GM21381 (cell line): ENCODE results near the gene ADAMTS18.
"Not testable (repeated sequence)": the region's sequence is repeated elsewhere in the genome, so short reads cannot be mapped to it uniquely, and the experiment has no call there.

ENCODE experiments used
- ATAC-seq: cut with Tn5 transposase; IDR thresholded peaks from one replicate; pipeline ENCODE4 v1.9.1; 2021; ENCODE audit warnings: mild to moderate bottlenecking, moderate library complexity; ENCODE audit not compliant: unreplicated experiment

Gene ADAMTS18, protein sequence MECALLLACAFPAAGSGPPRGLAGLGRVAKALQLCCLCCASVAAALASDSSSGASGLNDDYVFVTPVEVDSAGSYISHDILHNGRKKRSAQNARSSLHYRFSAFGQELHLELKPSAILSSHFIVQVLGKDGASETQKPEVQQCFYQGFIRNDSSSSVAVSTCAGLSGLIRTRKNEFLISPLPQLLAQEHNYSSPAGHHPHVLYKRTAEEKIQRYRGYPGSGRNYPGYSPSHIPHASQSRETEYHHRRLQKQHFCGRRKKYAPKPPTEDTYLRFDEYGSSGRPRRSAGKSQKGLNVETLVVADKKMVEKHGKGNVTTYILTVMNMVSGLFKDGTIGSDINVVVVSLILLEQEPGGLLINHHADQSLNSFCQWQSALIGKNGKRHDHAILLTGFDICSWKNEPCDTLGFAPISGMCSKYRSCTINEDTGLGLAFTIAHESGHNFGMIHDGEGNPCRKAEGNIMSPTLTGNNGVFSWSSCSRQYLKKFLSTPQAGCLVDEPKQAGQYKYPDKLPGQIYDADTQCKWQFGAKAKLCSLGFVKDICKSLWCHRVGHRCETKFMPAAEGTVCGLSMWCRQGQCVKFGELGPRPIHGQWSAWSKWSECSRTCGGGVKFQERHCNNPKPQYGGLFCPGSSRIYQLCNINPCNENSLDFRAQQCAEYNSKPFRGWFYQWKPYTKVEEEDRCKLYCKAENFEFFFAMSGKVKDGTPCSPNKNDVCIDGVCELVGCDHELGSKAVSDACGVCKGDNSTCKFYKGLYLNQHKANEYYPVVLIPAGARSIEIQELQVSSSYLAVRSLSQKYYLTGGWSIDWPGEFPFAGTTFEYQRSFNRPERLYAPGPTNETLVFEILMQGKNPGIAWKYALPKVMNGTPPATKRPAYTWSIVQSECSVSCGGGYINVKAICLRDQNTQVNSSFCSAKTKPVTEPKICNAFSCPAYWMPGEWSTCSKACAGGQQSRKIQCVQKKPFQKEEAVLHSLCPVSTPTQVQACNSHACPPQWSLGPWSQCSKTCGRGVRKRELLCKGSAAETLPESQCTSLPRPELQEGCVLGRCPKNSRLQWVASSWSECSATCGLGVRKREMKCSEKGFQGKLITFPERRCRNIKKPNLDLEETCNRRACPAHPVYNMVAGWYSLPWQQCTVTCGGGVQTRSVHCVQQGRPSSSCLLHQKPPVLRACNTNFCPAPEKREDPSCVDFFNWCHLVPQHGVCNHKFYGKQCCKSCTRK (N-terminal part only)

DNA sequence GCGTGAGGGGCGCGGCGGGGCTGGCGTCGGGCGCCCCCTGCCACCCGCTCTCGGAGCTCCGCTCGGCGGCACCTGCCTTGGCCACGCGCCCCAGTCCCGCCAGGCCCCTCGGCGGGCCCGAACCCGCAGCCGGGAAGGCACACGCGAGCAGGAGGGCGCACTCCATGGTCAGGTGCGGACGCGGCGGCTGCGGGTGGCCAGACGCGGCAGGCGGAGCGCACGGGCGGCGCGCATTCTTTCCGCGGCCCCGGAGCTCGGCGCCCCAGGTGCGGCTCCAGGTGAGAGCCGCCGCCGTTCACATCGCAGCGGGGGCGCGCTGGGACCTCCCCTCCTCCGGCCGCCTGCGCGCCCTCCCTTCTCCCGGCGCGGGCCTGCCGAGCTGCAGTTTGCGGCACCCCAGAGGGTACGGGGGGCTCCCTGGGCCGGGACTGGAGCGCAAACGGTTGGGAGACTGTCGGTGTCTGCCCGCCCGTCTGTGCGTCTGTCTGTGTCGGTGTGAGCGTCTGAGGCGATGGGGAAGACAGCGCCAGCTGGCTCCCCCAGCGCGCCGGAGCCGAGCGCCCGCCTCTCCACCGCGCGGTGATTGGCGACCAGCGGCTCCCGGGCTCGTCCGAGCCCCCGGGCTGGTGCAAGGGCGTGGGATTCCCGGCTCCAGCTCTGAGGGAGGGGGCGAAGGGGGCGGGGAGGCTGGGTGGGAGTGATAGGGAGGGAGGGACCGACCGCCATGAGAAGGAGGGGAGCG lies at the start of gene ADAMTS18:
Gene ADAMTS18 (minus strand): TSS at position 505 of the 742 bp plus-strand sequence. CDS start 339 bp downstream, at position 166.
- ATAC-seq = no peak

DNA sequence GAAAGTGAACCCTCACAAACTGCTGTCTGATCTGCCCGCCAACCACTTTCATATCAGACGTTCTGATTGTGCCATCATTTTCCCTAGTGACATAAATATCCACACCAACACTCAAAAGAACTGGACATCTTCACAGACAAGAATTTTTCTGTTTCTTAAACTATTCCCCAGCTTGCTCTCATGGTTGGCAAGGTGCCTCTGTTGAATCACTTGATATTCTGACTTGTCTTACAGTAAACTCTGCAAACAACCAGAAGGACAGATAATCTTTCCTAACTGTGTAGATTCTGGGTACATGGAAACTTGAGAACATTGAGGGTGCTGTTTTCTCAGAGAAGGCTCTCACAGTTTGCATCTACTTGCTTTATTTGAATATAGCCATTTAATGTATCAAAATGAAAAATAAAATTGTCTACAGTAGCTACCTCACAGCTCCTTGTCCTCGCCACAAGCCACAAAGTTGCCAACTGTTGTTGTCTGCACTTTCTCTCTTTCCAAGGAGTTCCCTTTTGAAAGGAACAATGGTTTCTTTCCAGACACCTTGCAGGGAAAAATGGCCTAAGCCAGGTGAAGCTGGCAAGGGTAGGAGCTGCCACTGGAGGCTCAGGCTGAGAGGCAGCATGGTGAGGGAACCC lies 46.0 kb upstream of the ADAMTS18 start:
- ATAC-seq = no peak

DNA sequence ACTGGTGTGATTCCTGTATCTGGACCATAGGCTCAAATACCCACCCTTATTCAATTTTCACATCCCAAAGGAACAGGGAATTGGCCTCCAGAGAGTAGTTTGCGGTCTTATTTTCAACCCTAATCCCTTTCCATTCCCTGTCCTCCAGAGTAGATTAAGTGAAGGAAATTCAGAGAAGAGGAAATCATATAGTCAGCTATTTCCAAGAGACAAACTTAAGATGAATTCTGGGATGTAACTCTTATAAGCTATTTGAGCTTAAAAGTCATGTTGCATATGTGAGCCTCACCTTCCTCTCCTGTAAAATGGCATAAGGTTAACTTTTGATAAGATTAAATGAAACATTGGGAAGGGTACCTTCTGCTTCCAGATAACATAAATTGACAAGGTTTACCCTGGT lies 37.4 kb upstream of the ADAMTS18 start:
- ATAC-seq = no peak

DNA sequence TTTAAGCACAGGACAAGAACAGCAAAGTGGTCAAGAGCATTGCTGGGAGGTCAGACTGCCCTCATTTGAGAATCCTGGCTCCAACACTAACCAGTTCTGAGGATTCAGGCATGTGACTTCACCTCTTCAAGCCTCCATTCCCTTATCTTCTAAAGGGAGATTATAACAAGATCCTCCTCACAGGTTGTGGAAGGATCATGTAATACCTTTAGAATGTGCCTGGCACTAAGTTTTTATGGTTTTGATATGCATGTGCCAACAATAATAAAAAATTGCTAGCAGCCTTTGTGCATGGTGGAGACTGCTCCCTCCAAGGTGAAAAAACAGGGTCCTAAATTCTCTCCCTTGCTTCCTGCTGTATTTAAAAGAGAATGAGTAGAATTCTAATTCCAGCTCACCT lies 36.0 kb upstream of the ADAMTS18 start:
- ATAC-seq = no peak

DNA sequence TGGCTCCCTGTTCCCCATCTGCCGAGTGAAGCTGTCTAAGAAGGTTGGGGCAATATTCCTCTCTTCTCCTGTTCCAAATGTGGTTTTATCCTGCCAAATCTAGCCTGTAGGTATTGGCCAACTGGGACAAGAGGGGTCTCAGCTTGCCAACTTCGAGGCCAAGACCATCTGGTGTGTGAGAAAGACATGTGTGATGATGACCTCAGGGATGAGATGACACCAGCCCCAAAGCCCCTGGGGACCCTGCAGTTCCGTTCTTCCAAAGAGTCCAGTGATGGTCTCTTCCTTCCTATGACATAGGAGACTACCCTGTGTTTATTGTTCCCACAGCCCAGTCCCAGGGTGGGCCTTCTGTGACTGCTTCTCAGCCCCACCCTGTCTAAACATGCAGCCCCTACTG lies 34.8 kb upstream of the ADAMTS18 start:
- no peak for ATAC-seq

DNA sequence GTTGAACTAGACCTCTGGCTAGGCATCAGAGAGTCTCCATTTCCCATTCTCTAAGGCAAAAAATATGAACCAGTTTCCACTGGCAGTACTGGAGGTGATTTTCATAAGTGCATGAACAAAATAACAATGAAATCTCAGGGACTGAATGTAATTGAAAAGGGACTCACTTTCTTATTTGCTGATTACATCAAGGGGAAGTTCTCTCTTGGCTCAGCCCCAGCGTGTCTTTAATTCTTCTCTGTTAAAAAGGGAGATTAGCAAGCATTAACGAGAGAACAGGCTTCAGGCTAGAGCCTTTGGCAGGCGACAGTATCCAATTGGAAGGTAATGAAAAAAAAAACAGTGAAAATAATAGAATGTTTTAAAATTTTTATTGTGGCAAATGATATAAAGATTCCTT lies 34.0 kb upstream of the ADAMTS18 start:
- ATAC-seq = no peak

DNA sequence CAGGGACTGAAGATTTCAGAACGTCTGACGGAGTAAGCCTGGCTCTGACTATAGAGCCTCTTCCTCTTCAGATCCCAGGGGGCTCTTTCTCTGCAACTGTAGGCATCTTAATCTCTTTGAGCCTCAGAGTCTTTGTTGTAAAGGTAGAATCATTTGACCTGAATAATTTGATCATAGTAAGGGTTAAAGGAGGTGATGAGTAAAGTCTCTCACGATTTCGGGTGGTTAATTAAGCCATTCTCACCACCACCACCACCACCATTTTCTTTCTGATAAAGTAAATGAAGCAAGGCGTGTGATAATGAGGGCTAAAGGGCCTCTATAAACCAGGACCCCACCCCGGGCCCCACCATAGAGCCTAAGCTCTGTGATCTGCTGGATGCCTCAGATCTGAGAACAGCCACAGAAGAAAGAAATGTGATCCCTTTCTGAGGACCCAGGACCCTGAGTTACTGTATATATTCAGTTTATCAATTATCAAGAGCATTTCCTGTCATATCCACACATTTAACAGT lies 33.0 kb upstream of the ADAMTS18 start:
- ATAC-seq = no peak

DNA sequence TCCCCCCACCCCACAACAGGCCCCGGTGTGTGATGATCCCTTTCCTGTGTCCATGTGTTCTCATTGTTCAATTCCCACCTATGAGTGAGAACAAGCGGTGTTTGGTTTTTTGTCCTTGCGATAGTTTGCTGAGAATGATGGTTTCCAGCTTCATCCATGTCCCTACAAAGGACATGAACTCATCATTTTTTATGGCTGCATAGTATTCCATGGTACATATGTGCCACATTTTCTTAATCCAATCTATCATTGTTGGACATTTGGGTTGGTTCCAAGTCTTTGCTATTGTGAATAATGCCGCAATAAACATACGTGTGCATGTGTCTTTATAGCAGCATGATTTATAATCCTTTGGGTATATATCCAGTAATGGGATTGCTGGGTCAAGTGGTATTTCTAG lies 28.8 kb upstream of the ADAMTS18 start:
- not testable (repeated sequence) for ATAC-seq

DNA sequence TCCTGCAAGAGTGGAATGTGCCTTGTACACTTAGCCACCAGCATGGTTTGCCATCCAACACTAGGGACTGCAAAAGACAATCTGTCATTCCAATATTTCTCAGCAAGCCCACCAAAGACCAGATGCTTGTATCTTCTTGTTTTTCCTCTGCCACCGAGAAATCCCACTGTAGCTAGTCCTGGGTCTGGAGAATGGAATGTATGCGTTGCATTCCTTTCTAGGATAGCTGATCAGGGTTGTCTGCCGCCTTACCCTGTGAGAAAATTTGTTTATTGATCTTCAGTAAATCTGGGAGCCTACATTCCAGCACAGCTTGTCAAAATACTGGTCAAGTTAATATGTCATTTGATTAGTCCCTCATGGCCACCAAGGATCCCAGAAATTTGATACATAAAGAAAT lies 28.1 kb upstream of the ADAMTS18 start:
- ATAC-seq = no peak

DNA sequence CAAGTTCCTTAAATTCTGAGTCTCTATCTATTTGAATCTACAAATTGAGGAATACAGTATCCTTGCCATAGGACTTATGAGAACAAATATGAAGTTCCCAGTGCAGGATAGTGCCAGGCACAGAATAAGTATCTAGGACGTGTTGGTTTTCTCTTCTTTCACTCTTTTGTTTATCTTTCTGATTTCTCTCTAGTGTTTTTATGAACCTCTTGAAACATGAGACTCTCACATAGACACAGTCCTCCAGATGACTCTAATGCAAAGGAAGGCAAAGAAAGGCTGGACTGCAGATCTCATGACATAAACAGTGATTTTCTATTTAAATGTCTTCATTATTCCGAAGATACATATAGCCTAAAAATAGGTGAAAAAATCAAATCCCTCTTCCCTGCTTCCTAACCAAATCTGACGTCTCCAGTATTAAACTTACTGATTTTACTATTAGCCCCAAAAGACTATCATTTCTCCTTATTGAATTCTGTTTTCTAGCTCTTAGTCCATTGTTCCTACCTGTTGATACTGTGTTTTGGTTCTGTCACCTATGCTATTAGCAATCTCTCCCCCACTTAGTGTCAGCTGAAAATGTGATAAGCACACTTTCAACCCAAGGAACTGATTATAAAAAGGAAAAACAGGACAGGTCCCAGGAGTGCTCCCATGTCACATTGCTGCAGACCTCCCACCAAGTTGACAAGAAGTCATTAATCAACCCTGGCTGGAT lies 24.9 kb upstream of the ADAMTS18 start:
- ATAC-seq = no peak

DNA sequence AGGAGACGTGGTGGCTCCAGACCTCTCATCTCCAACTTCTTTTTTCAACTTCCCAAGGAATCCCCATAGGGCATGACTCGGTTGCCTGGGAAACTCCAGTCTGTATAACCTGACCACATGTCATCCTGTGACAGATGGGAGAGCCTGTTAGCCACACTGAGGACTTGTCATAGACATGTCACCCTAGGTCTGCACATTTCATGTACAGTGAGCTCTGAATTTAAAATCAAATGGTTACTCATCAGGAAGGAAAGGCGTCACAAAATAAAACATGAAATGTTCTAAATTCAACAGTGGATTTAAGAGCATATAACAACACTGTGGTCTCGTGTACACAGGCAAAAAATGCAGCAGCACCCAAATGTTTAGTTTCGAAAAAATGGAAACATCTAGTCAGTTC lies 22.2 kb upstream of the ADAMTS18 start:
- ATAC-seq = no peak

DNA sequence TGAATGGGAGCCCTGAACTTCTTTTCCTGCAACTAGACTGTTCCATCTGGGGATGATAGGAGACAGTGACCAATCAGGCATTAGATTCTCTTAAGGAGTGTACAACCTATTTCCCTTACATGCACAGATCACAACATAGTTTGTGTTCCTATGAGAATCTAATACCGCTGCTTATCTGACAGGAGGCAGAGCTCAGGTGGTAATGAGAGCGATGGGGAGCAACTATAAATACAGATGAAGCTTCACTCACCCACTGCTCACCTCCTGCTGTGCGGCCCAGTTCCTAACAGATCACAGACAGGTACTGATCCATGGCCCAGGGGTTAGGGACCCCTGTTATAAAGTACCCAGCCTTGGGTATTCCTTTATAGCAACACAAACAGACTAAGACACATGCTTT lies 17.4 kb upstream of the ADAMTS18 start:
- no peak for ATAC-seq

DNA sequence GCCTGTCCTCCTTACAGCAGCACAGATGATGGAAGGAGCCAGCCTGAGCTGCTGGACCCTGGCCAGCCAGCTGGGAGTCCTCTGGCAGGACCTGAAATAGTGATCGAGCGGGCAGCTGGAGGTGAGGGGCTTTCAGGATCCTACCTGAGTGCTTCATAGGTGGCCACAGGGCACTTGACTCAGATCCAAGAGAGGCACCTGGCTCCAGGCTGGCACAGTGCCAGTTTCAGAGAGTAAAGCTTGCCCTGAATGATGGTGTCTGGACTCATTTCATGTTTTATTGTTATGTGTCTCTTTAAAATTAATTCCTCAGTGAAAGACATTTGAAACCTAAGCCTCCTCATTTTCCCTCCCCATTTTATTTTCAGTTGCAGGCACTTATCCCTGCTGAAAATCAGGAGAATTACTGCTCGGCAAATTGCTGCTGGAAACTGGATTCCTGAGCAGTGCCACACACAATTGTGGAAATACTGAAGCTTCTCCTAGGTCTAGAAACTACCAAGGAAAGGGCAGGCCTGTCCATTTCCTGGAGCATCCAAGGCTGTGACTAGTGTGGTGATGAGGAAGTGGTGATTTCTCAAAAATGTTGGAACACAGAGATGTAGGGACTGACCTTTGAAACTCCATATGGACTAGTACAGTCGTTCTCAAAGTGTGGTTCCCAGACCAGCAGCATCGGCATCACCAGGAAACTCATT lies 16.1 kb upstream of the ADAMTS18 start:
- no peak for ATAC-seq

DNA sequence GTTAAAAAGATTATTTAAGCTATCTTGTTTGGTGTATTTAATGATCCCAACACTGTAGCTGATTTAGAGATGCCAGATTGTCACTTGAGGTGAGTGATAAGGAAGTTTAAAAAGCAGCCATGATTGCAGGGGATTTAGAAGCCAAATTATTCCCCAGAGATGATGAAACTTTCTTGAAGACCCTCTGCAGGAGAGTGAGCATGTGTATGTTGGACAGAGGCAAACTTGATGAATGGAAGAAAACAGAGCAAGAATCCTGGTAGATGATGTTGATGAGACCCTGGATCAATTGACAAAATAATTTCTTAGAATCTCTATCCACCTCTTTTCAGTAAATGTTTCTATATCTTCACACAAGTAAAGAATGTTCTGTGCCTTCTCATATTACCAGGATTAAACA lies 14.4 kb upstream of the ADAMTS18 start:
- no peak for ATAC-seq

DNA sequence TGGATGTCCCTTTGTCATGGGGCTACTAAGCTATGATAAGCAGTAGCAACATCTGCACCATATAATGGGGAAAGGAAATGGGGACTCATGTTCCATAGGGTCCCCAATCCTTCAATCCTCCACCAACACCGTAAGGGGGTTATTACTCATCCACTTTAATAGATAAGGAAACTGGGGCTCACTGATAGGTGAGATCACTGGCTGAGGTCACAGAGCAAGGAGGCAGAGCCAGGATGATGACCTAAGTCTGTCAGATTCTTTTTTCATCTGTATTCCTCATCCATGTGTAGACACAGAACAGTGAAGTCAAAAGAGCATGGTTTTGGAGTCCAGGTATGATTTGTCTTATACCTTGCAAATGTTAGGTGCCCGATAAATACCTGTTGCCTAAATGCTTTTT lies 10.5 kb upstream of the ADAMTS18 start:
- ATAC-seq = no peak

DNA sequence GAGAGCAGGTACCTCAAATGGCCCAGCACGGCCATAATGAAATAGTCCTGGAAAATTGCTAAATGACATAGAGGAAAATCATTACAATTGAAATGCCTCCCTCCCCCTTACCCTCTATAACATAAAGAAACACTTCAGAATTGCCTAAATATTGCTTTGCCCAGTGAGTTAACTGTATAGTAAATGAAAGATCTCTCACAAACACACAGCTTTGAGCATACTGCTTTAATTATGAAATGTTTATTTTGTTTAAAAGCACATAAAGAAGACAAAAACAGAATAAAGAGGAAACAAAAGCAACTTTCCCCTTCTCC lies 9.3 kb upstream of the ADAMTS18 start:
- ATAC-seq = no peak

DNA sequence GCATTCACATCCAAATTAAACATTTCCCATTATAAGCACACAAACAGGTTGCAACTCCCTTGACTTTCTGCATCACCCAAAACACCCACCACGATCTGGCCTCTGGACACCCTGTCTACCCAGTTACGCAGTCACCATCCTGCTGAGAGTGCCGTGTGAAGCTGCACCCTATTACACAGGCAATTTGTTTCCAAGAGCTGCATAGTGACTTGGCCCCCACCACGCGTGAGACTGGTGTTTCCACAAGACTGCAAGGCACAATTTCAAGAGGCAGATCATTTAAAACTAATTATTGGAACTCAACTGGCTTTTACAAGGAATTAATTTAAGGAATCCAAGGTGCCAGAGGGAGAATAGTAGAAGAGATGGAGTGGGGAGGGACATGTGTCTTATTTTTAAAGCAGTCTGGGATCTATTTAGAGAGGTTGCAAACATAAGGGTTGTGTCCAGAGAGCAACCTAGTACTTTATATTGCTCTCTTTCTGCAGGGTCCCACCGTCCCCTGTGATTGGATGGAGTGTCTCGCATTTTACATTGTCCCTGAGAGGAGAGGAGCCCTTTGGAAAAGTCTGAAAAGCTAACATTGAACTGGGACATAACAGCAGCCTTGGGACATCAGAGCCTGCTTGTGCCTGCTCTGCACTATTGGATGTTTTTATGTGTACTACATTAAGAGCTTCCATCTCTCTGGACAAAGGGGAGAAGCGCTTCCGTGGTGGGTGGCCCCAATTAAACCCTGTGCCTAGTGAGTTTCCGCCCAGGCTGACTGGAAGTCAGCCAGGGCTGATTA lies 8.7 kb upstream of the ADAMTS18 start:
- no peak for ATAC-seq

DNA sequence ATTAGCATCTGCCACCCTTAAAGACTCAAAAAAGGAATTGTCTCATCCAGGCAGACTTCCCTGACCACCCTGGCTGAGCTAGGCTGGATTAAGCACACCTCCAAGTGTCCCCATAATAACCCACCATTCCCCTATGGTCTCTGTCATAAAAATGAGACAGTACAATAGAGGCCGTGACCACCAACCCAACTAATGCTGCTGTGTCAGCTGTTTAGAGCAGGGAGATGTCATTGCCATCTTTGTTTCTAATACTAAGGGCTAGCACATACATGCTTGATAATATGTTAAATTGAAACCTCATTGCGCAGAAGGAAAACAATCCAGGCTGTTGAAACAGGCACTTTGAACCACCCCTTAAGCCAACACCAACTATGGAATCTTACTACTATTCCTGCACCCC lies 7.2 kb upstream of the ADAMTS18 start:
- no peak for ATAC-seq
